HG02884 (cell line): ENCODE results near the gene PIK3AP1.

Experiments used
- ATAC-seq: cut with Tn5 transposase; IDR thresholded peaks from one replicate; pipeline ENCODE4 v1.9.1; 2021; ENCODE audit warnings: mild to moderate bottlenecking, moderate library complexity; ENCODE audit not compliant: unreplicated experiment

The PIK3AP1 gene

DNA sequence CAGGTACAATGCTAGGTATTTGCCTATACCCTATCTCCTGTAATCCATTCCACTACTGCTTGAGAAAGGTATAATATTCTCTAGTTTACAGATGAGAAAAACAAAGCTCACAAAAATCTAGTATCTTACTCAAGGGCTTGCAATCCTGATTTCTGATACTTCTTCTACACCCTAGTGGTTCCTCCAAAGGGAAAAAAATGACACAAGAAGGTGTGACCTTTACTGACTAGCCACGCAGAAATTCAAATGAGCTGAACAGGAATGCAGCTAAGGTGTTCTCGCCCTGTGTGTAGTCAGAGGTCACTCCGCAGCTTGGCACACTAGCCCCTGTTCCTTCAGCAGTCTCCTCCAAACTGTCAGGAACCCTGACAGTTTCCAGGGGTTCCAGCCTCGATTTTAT lies 74.0 kb downstream of the PIK3AP1 start:
- ATAC-seq, result no peak

DNA sequence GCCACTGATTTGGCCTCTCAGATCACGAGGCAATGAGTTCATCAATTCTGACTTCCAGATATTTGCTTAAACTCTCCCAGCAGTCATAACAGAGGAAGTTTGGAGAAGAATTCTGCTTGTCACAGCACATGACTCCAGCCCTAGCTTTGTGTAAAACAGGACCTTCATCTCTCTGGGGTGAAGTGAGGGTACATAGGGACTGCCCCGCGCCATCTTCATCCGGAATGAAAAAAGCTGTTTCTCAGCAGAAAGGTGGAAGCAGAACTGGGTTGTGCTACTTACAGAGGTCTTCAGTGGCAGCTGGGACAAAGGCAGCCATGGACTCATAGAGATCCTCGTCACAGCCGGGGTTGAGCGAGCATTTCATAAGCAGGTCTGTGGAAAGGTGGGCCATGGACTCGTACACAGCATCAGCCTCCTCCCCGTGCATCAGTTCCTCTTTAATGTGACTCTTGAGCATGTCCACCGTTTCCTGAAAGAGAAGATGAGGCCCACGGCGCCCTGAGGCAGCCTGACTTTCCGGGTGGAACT lies 75.1 kb downstream of the PIK3AP1 start:
- no peak for ATAC-seq

DNA sequence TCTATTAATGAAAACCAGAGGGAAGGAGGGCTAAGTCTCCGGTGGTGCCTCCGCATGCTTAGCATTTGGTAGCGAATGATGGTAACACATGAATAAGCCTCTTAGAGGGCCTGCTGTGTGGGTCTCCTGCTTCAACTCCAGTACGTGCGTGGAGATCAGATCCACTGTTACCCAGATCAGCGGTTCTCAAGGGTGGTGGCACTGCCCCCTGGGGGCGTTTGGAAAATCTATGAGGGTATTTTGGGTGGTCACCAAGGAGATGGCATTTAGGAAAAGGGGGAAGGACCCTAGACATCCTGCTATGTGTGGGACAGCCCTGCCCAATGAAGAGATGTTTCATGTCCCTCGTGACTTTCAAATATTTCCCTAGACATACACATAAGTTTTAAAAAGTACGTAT lies 76.4 kb downstream of the PIK3AP1 start:
- ATAC-seq, result no peak

DNA sequence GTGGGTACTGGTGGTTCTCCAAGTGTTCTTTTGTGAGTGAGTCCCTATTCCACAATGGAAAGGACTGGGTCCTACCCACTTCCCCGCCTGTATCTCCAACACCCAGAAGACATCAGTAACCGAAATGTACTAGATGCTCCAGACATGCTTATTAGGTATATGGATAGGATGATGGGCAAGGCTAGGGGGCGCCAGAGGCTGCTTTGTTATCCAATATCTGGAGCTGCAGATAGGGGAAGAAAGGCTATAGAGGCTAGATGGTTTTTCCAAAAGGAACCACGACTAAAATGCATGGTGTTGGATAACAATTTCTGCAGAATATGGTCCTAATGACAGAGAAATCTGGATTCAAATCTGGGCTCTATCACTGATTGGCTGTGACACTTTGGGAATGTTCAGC lies 77.3 kb downstream of the PIK3AP1 start:
- ATAC-seq, result no peak

DNA sequence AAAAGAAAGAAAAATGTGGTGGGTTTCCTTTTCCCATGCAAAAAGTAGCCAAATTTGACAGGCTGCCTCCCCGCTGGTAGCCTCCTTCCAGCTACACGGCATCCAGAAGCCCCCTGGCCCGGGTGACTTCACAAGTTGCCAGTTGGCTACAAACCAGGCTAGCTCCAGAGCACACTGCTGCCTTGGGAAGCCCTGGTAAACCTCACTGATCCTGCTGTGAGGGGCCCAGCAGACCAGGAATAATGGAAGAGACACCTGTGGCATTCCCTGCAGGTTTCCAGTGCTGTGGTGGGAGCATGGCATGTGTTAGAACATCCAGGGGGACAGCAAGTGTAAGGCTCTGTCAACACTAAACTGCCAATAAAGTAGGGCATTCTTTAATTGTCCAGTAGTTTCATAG lies 77.8 kb downstream of the PIK3AP1 start:
- ATAC-seq, result no peak

DNA sequence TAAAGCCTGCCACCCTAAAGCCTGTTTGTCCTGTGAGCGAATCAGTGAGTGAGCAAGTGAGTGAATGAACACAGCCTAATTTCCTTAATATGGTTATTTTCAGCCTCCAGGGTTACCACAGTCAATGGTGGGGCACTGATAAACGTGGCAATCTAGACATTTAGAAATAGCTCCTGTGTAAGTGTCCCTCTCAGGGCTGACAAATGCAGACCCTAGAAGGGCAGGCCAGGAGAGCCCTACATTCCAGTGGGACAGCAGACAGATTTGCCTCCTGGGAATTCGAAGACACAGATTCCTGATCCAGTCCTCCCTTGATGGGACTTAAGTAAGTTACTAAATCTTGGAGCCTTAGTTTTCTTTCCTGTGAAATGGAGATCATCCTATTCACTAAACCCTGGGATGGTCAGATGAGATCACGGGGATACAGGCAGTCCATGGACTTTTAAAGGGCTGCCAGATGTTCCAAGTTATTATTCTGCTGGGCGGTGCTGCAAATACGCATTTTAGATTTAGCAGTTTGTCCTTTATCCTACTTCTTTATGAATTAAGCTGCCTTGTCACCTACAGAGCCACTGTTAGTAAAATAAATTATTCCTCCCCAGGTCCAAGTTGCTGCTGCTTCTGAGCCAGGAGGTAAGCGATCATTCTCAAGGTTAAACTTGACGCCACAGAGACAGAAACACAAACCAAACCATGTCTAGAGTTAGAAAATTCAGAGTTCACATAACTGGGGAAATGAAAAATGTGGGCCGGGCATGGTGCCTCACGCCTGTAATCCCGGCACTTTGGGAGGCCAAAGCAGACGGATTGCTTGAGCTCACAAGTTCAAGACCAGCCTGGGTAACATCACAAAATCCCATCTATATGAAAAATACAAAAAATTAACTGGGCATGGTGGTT lies 78.7 kb downstream of the PIK3AP1 start:
- no peak for ATAC-seq

DNA sequence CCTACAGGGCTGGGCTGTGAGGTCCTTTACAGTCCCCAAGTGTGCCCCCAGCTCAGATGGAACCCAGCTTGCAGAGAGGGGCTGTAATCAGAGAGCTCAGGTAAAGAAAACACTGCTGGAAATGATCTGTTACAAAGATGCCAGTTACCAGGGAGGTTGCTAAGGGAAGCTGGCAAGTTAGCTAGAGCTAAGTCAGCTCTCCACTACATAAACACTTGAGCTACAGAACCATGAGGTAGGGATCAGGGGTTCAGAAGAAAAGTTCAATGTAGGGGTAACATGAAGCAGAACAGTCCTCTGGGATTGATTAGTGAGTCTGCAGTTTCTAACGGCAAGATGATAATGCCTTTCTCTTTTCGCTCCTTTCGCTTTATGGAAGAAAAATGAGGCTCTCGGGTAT lies 80.4 kb downstream of the PIK3AP1 start:
- no peak for ATAC-seq

DNA sequence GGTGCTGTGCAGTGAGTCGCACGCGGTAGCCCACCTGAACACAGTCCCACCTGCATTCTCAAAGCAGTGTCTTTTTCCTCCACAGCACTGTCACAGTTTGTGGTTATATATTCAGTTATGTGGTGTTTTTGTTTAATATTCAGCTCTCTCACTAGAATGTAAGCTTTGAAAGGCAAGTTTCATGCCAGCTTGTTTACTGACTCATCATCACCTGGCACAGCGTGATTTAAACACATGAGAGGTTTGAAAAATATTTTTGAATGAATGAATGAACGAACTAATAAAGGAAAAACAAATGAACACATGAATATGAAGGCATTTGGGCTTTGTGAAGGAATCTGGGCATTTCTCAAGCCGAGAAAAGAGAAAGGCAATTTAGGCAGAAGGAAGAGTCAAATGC lies 81.6 kb downstream of the PIK3AP1 start:
- ATAC-seq, result no peak

DNA sequence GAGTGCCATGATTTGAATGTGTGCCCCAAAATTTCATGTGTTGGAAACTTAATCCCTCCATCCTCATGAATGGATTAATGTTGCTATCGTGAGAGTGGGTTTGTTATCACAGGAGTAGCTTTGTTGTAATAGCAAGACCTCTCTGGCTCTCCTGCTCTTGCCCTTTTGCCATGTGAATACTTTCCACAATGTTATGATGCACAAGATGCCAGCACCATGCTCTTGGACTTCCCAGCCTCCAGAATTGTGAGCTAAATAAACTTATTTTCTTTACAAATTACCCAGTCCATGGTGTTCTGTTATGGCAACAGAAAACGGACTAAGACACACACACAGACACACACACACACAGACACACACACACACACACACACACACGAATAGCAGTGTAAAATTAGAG lies 82.2 kb downstream of the PIK3AP1 start:
- no peak for ATAC-seq

DNA sequence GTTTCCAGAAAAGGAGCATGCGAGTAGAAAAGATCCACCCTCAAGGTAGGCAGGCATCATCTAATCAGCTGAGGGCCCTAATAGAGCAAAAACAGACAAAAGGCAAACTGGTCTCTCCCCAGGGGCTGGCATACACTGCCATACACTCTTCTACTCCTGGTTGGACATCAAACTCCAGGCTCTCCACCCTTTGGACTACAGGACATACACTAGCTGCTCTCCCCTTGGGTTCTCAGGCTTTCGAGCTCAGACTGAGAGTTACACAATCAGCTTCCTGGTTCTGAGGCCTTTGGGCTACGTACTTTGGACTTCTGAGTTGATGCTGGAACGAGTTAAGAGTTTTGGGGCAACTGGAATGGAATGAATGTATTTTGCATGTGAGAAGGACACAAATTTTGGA lies 82.6 kb downstream of the PIK3AP1 start:
- ATAC-seq, result no peak

DNA sequence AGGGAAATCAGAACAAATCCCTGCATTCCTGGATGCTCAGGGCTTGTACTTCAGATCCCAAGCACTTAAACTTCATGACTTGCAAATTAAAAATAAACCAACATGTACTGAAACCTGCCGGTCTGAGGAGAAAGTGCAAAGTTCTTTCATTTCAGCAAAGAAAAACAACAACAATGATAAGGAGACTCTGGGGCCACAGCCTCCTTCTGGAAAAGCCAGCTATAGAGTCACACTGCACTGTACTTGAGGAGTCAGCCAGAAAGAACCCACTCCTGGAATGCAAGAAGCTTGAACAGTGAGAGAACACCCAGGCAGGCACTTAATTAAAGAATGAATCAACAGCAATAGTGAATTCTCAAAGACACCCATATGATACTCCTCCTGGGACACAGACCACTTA lies 83.8 kb downstream of the PIK3AP1 start:
- no peak for ATAC-seq

DNA sequence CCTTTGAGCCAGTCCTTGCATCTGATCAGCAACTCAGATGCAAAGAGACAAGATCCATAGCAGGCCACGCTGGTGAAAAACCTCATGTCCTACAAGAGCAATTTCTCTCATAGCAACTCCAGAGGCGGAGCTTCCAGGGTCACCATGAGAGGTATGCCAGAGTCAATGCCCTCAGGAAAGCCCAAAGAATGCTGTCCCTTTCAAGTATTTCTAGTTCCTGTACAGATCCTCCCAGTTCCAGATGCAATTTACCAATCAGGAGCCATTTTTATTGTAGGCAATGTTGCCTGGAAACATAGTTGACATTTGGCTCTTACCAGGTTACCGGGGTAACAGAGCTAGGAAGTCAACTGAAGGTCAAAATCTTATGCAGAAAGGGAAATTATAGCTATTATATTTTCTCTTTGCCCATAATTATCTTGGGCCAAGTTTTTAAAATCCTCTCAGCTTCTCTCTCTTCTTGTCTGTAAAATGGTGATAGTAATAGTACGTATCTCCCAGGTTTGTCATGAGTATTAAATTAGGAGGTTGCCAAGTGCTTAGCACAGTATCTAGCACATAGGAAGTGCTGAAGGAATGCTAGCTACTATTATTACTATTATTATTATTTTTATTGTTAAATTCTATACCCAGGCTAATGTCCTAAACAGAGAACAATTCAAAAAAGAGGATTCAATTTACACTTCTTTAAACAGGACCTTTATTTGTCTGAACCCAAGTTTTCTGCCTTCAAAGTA lies 87.2 kb downstream of the PIK3AP1 start:
- no peak for ATAC-seq

DNA sequence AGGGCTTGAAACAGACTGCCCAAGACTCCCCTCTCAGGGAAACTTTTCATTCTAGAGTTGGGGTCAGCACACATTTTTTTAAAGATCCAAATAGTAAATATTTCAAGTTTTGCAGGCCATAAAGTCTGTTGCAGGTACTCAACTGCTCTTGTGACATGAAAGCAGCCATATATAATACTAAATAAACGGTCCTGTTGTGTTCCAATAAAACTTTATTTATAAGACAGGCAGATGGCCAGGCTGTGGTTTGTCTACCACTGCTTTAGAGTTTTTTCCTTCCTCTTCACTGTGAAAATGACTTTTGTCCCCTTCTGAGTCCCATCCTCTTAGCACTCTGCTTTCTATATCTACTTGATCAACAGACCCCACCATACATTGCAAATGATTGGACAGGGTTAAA lies 93.0 kb downstream of the PIK3AP1 start:
- ATAC-seq, result no peak

DNA sequence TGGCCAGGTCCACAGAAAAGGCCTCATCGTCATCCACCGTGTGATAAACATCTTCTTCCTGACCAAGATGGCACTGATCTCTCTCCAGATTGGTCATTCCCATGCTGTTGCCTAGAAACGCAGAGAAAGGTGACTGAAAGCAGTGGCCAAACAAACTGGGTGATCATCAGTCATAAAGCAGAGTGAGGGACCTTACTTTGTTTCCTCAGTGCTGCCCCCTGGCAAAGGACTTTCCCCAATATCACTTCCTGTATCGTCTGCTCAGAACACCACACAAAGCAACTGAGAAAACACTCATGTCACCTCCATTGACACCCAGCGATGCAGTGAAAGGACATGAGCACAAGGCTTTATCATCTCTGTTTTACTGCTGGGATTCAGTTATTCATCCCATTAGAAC lies 93.5 kb downstream of the PIK3AP1 start:
- no peak for ATAC-seq

DNA sequence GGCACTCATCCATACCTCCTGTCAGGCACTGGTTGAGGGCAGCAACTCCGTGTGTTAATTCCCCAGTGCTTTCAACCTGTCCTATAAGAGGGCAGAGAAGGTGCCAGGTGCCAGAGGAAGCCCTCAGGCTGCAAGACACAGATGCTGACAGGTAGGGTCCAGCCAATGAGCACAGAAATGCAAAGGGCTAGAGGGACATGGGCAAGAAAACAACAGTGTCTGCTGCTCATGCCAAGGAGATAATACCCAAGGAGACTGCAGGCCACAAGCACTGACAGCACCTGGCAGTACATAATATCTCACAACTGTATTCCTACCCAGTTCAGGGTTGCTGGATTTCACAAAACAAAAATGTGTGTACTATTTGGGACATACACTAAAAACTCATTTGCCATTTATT lies 95.1 kb downstream of the PIK3AP1 start:
- no peak for ATAC-seq

DNA sequence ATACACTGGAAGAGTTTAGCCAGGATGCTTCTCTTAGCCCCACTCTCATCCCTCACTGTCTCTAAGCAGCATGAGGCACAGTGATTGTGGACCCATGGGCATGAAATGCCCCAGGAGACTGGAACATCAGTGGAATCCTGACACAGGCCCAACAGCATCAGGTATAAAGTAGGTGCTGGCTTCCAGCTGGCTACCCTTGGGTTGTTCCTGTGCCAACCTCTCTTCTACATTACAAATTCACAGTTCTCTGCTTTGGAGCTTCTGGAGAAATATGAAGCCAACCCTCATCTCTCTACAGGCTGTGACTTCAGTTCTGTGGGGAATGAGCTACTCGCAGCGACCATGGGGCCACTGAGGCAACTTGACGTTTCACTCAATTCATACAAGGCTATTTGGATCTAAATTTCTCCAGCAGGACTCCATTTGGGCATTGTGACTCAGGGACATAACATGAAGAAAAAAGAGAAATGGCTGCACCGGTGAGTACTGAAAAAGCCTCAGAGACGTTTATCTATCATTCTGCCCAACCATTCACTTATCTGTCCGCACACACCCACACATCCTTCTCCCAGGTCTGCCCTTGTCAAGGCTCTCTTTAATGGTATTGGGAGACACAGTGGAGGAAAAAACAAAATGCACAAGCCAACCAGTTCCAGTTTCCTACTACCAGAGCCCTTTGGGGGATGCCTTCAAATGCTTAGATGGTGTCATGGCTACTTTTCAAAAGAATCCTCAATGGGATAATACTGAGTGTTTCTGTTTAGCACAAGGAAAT lies 98.1 kb downstream of the PIK3AP1 start:
- no peak for ATAC-seq

DNA sequence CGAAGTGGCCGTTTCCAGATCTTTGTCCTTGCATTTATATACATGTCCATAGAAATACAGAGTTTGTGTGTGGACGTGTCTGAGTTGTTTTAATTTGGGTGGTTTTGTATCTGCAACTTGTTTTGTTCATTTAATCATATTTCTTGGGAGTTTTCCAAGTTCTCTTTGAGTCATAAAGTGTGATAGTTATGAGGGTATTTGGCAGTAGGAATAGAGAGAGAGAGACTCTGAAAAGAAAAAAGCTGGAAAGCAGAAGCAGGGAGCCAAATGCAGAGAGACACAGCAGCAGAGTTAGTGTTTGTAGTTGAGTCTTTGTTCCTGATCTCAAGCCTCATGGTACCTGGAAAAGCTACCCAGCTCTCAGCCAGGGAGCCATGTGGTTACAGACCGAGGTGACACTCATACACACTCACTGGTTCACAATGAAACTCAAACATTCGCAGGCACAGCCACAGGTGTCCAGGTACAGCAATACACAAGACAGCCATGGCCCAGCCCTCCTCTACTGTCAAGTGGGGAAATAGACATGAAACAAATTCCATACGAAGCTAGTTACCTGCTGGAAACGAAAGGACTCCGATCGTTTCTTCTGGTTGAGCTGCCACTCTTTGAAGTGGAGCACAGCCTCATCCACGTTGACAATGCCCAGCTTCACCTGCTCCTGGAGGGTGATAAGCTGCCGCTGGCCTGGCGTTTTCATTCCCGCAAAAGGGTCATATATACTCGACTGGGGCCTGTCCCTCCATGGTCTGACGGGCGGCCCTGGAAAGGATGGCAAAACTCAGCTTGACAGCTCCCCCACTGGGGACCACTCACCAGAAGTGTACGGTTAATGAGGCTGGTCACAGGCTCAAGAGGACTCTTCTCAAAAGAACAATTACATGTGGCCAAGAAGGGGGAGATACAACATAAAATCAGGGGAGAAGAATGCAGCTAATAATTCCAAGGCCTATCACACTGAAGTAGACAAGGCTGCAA lies 100.2 kb downstream of the PIK3AP1 start:
- ATAC-seq, result no peak

DNA sequence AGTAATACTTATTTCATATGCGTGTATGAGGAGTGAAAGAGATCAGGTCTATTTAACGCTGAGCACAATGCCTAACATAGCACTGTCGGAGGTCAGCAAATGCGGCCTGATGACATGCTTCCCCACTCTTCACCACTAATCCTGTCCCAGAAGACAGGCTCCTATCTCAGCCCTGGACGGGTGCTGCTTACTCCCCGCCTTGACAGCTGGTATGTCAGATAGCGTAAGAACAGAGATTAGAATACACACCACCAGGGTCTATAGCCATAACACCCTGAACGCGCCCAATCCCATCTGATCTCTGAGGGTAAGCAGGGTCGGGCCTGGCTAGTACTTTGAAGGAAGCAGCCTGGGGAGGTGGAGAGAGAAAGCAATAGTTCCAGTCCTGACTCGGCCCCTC lies 101.2 kb downstream of the PIK3AP1 start:
- no peak for ATAC-seq

DNA sequence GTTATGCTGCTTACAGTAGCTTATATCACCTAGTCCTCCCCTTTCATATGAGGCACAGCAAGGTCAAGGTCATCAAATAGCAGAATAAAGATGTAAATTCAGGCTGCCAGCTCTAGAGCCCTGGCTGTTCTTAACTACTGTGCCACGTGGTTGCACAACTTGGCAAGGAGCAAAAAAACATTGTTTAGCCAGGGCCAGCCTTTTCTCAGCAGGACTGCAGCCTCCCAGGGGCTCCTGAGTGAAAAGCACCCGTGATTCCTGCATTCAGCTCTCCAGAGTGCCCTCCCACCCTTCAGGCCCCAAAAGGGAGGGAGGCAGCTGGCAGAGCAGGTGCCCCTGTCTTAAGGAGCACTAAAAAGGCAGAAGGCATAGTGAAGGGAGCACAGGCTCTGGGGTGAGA lies 101.7 kb downstream of the PIK3AP1 start:
- no peak for ATAC-seq

DNA sequence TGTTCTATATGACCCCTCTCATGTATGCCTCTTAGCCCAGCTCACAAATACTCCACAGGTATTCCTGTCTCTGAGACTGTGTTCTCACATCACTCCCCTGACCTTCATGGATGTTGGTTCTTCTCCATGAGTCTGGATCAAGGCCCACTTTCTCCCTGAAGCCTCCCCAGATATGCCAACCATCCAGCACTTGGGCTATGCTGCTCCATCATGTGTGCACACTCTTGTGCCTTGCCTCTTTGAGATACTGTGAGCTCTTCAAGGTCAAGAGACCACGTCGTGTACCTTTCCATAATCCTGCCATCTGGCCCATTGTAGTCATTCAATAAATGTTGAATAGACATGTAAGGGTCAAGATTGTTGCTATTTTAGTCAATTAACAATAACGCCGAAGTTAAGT lies 103.4 kb downstream of the PIK3AP1 start:
- no peak for ATAC-seq
